CD4-positive, CD25-positive, alpha-beta regulatory T cell (primary cell): ENCODE data around the gene GUCY1B1. TPM values are rescaled to one million over a fixed set of nuclear protein-coding genes. Genes with fewer than 3 reads are reported as not detected.

ENCODE experiments used
- ATAC-seq, 2 donors: fragments of 150-1000 bp; cut with Tn5 transposase; one replicate each; pipeline ENCODE4 v1.10.0; 2021; ENCODE audit warnings: low read depth in 2 of 2, moderate number of reproducible peaks in 2 of 2, moderate library complexity in 1 of 2
- DNase-seq, 3 donors: peaks; one replicate each; pipeline versions ENCODE4 v3.0.0 to v3.0.0-alpha.2; 2012 to 2022; ENCODE audit warnings: mixed read lengths in 1 of 3
- H3K27ac ChIP-seq: one replicate; pipeline ENCODE4 v1.7.0; 2013; ENCODE audit warnings: mild to moderate bottlenecking, low read length; ENCODE audit not compliant: insufficient read depth, poor library complexity, severe bottlenecking
- H3K27me3 ChIP-seq: one replicate; pipeline ENCODE4 v1.7.0; 2013; ENCODE audit warnings: low read length; ENCODE audit not compliant: control insufficient read depth, insufficient read depth
- H3K36me3 ChIP-seq: one replicate; pipeline ENCODE4 v1.7.0; 2013; ENCODE audit warnings: mild to moderate bottlenecking, low read length, moderate library complexity; ENCODE audit not compliant: control insufficient read depth, insufficient read depth
- H3K4me1 ChIP-seq: 2 replicates; pipeline ENCODE4 v1.7.0; 2013; ENCODE audit warnings: mild to moderate bottlenecking, low read length; ENCODE audit not compliant: insufficient read depth, control insufficient read depth, poor library complexity, severe bottlenecking
- H3K4me3 ChIP-seq: one replicate; pipeline ENCODE4 v1.7.0; 2013; ENCODE audit warnings: low read depth, mild to moderate bottlenecking, low read length, moderate library complexity
- H3K9me3 ChIP-seq, 2 experiments: 1 replicate in 1 of 2; 2 replicates in 1 of 2; pipeline ENCODE4 v1.7.0; 2013; ENCODE audit warnings: low read length in 2 of 2, mild to moderate bottlenecking in 1 of 2, moderate library complexity in 1 of 2; ENCODE audit not compliant: control insufficient read depth in 2 of 2
- H3K27ac Mint-ChIP-seq, 3 donors: one replicate each; pipeline ENCODE4 v1.8.0; 2020 to 2022; ENCODE audit warnings: mild to moderate bottlenecking in 3 of 3, mixed read lengths in 3 of 3, moderate library complexity in 2 of 3
- H3K27me3 Mint-ChIP-seq: one replicate; pipeline ENCODE4 v1.8.0; 2022; ENCODE audit warnings: mild to moderate bottlenecking, mixed read lengths
- H3K36me3 Mint-ChIP-seq: one replicate; pipeline ENCODE4 v1.8.0; 2020; ENCODE audit warnings: mixed read lengths
- H3K4me1 Mint-ChIP-seq, 4 donors: one replicate each; pipeline ENCODE4 v1.8.0; 2020 to 2022; ENCODE audit warnings: mixed read lengths in 4 of 4, mild to moderate bottlenecking in 1 of 4
- H3K4me3 Mint-ChIP-seq, 4 donors: one replicate each; pipeline ENCODE4 v1.8.0; 2020 to 2022; ENCODE audit warnings: mild to moderate bottlenecking in 4 of 4, mixed read lengths in 4 of 4, moderate library complexity in 3 of 4
- H3K9me3 Mint-ChIP-seq, 7 donors: one replicate each; pipeline ENCODE4 v1.8.0; 2020 to 2022; ENCODE audit warnings: mixed read lengths in 7 of 7, mild to moderate bottlenecking in 3 of 7, moderate library complexity in 2 of 7
- polyA plus RNA-seq, 4 donors: library from polyadenylated mRNA; unstranded; fragments of 300-500 nt; fragmentation: Illumina TruSeq; gene quantifications; one replicate each; pipeline ENCODE4 v1.2.3, GENCODE V29; 2021
- total RNA-seq: library from RNA; stranded (reverse); gene quantifications from one replicate; pipeline ENCODE4 v1.2.3, GENCODE V29; 2022

Gene GUCY1B1
- total and polyA plus RNA-seq, 5 donors from 2014 or later = 0.12 to 2.5 (median 0.16) TPM; not detected in 2

DNA sequence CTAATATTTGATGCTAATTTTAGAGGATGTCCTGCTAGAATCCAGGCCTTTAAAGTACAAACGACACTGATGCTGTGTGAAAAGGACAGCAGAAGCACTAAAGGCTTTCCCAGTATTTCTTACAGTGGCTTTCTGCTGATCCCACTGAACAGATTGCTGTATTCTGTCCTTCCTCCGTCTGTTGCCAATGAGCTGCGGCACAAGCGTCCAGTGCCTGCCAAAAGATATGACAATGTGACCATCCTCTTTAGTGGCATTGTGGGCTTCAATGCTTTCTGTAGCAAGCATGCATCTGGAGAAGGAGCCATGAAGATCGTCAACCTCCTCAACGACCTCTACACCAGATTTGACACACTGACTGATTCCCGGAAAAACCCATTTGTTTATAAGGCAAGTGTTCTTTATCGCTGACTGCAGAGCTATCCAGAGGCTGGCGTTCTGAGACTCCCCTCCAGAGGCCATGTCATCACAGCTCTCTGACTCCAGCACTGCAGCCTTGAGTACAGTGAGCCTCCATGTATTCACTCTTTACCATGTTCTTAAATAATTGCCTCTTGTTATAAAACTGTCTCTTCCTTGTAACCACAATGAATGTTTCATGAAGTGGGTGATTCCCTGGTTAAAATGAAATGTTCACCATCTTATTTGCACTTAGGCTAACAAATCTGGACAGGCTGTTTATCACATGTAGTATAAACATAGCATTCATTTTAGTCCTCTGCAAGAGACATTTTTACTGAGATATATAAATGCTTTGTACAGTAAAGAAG, 43.6 kb downstream of the GUCY1B1 start:
- Mint-ChIP-seq H3K9me3 (no peaks in the 10 kb centered on the region), H3K4me1 (no peaks in the 10 kb centered on the region), H3K27ac (no peak overlapping the region), H3K36me3 (no peaks in the 10 kb centered on the region), H3K27me3 (peaks cover 5% of the 10 kb centered on the region), H3K4me3 (no peak overlapping the region)
- H3K36me3 ChIP-seq = no peaks in the 10 kb centered on the region
- DNase-seq = no peak
- H3K4me1 ChIP-seq = no peaks in the 10 kb centered on the region
- no peaks in the 10 kb centered on the region for H3K27me3 ChIP-seq
- no peak overlapping the region for H3K4me3 ChIP-seq
- no peak for ATAC-seq
- H3K9me3 ChIP-seq = no peaks in the 10 kb centered on the region
- no peak overlapping the region for H3K27ac ChIP-seq

DNA sequence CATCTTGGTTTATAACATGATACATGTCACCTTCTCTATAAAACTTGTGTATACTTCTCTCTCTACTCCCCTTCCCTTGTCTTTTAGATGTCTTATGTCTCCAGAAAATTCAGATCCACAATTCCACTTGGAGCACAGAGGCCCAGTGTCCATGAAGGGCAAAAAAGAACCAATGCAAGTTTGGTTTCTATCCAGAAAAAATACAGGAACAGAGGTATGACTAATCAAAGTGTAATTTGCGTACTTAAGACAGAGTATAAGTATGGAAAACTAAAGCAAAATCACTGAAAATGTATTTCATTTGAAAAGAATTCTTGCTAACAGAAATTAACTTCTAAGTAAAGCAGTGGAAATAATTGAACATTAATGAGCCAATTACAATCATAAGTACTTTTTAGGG, 46.2 kb downstream of the GUCY1B1 start:
- no peaks in the 10 kb centered on the region for H3K9me3 Mint-ChIP-seq
- Histone ChIP-seq H3K4me3 (no peak overlapping the region), H3K9me3 (no peaks in the 10 kb centered on the region), H3K27ac (no peak overlapping the region), H3K27me3 (no peaks in the 10 kb centered on the region), H3K4me1 (no peaks in the 10 kb centered on the region), H3K36me3 (no peaks in the 10 kb centered on the region)
- H3K4me1 Mint-ChIP-seq = no peaks in the 10 kb centered on the region
- no peaks in the 10 kb centered on the region for H3K27me3 Mint-ChIP-seq
- no peaks in the 10 kb centered on the region for H3K36me3 Mint-ChIP-seq
- no peak for DNase-seq
- peak overlapping the region in 1 of 3 donors; percentile 53 for H3K27ac Mint-ChIP-seq
- no peak overlapping the region for H3K4me3 Mint-ChIP-seq
- ATAC-seq = no peak

DNA sequence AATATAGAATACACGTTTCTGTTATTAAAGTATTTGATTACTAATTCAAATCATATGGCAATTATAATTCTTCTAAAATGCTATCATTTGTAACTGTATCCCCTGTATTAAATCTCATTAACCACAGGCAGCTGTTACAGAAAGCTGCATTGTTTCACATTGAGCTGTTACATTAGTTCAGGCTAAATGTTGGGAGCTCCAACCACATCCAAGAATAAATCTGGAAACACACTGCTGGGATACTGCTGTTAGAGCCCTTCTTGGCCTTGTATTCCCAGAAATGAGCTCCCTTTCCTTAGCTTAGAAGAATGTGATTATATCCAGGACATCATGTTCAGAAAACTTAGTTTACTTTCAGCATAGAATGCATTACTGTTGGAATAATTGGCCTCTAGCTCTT, 48.2 kb downstream of the GUCY1B1 start:
- H3K27ac Mint-ChIP-seq = no peak overlapping the region
- H3K27ac ChIP-seq = no peak overlapping the region
- H3K27me3 ChIP-seq = no peaks in the 10 kb centered on the region
- no peak overlapping the region for H3K4me3 ChIP-seq
- no peaks in the 10 kb centered on the region for H3K9me3 Mint-ChIP-seq
- H3K9me3 ChIP-seq = no peaks in the 10 kb centered on the region
- H3K36me3 Mint-ChIP-seq = no peaks in the 10 kb centered on the region
- H3K4me1 Mint-ChIP-seq = no peaks in the 10 kb centered on the region
- no peaks in the 10 kb centered on the region for H3K36me3 ChIP-seq
- DNase-seq = no peak
- no peak overlapping the region for H3K4me3 Mint-ChIP-seq
- H3K4me1 ChIP-seq = no peaks in the 10 kb centered on the region
- ATAC-seq = no peak
- no peaks in the 10 kb centered on the region for H3K27me3 Mint-ChIP-seq

DNA sequence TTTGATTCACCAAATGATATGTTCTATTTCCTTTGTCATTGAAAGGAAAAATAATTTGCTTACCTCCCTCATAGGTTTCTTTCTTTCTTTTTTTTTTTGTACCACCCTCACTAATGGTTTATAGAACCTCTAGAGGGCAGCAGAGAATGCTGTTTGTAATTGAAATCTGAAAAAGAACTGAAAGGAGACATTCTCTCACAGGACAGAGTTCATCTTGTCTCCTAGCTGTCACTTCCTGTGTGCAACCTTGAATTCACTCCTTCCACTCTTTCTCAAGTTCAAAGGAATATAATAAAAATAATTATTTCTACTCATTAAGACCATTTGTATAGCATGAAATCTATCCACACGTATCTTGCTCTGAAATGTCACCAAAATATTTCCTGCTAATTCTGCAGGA, 51.0 kb downstream of the GUCY1B1 start:
- peak in 2 of 3 donors; percentile 27 to 75 for DNase-seq
- no peak overlapping the region for H3K27ac Mint-ChIP-seq

DNA sequence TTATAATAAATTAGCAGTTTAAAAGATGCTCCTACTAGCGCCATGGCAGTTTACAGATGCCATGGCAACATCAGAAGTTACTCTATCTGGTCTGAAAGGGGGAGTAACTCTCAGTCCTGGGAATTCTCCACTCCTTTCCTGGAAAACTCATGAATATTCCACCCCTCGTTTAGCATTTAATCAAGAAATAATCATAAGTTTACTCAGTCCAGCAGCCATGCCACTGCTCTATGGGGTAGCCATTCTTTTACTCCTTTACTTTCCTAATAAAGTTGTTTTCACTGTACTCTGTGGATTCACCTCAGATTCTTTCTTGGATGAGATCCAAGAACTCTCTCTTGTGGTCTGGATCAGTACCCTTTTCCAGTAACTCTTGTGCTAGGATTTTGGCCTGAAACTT, 52.3 kb downstream of the GUCY1B1 start:
- no peak overlapping the region for H3K4me3 Mint-ChIP-seq
- DNase-seq = no peak
- no peaks in the 10 kb centered on the region for H3K27me3 ChIP-seq

More for the DNA sequence above, 51.0 kb downstream of the GUCY1B1 start:
- H3K36me3 ChIP-seq = no peaks in the 10 kb centered on the region
- H3K27me3 ChIP-seq = no peaks in the 10 kb centered on the region
- Mint-ChIP-seq H3K4me3 (no peak overlapping the region), H3K27me3 (no peaks in the 10 kb centered on the region), H3K36me3 (no peaks in the 10 kb centered on the region), H3K9me3 (no peaks in the 10 kb centered on the region), H3K4me1 (no peaks in the 10 kb centered on the region)
- no peak overlapping the region for H3K27ac ChIP-seq
- H3K4me1 ChIP-seq = no peaks in the 10 kb centered on the region
- H3K4me3 ChIP-seq = no peak overlapping the region
- H3K9me3 ChIP-seq = no peaks in the 10 kb centered on the region
- ATAC-seq = no peak

DNA sequence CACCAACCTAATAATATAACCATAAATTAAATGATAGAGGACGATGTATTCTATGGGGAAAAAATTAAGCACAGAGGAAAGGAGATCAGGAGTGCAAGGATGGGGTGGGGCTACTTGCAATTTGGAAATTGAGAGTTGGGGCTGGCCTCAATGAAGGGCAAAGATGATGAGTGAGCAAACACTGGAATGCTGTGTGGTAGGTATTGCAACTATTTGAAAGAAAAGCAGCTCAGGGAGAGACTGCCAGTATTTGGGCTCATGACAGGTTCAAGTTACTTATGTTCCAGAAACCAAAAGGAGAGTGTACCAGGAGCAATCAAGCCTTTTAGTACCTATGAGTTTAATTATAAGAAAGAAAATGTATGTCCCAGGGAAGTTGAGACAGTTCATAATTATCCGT, 59.8 kb downstream of the GUCY1B1 start:
- DNase-seq (no peak), ATAC-seq (no peak)
- Mint-ChIP-seq H3K27ac (no peak overlapping the region), H3K9me3 (peaks cover 0 to 4% (median 0%) of the 10 kb centered on the region in 7 donors), H3K4me1 (no peaks in the 10 kb centered on the region), H3K36me3 (no peaks in the 10 kb centered on the region), H3K27me3 (no peaks in the 10 kb centered on the region), H3K4me3 (no peak overlapping the region)
- Histone ChIP-seq H3K4me1 (no peaks in the 10 kb centered on the region), H3K27me3 (no peaks in the 10 kb centered on the region), H3K27ac (no peak overlapping the region), H3K36me3 (no peaks in the 10 kb centered on the region), H3K9me3 (no peaks in the 10 kb centered on the region), H3K4me3 (no peak overlapping the region)

More for the DNA sequence above, 52.3 kb downstream of the GUCY1B1 start:
- Histone ChIP-seq H3K36me3 (no peaks in the 10 kb centered on the region), H3K27ac (no peak overlapping the region), H3K4me3 (no peak overlapping the region), H3K9me3 (no peaks in the 10 kb centered on the region), H3K4me1 (no peaks in the 10 kb centered on the region)
- Mint-ChIP-seq H3K9me3 (peaks cover 0 to 1% (median 0%) of the 10 kb centered on the region in 7 donors), H3K27me3 (no peaks in the 10 kb centered on the region), H3K27ac (no peak overlapping the region), H3K4me1 (no peaks in the 10 kb centered on the region), H3K36me3 (no peaks in the 10 kb centered on the region)
- ATAC-seq = no peak

DNA sequence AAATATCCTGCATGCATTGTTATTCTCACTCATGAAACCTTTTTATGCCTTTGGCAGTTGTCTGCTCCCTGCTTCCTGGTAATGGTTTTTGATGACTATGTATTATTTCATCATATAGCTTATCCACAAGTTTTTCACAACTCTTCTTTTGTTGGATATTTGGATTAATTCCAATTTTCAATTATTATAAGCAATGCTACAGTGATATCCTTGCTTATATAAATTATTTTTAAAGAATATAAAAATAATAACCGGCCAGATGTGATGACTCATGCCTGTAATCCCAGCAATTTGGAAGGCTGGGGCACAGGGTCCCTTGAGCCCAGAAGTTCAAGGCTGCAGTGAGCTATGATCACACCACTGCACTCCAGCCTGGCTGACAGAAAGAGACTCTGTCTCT, 60.2 kb downstream of the GUCY1B1 start:
- Histone ChIP-seq H3K9me3 (no peaks in the 10 kb centered on the region), H3K27me3 (no peaks in the 10 kb centered on the region), H3K4me3 (no peak overlapping the region), H3K36me3 (no peaks in the 10 kb centered on the region), H3K27ac (no peak overlapping the region), H3K4me1 (no peaks in the 10 kb centered on the region)
- DNase-seq (no peak), ATAC-seq (no peak)
- Mint-ChIP-seq H3K27me3 (no peaks in the 10 kb centered on the region), H3K27ac (no peak overlapping the region), H3K4me3 (no peak overlapping the region), H3K36me3 (no peaks in the 10 kb centered on the region), H3K9me3 (peaks cover 0 to 4% (median 0%) of the 10 kb centered on the region in 7 donors), H3K4me1 (no peaks in the 10 kb centered on the region)

DNA sequence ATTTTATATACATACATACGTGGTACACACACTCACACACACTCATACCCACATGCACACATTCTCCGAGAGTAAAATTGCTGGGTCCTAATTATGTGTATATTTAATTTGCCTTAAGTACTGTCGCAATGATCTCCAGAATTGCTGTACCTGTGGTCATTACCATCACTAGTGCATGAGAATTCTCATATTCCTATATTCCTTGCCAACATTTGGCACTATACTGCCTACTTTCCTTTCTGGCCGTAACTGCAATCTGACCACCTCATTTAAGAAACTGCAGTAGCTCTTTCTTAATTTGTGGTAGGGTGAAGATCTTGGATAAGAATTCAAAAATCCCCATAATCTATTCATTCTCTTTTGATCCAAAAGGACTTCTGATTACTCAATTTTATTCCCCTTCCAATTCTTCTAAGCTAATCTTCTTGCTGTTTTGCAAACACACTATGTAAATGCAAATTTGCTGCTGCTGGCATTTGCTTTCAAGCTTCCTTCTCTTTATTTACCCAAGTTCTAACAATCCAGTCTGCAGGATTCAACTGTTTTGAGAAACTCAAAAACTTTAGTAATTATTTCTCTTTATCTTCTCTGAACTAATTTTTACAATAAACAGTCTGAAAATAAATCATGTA, 62.2 kb downstream of the GUCY1B1 start:
- no peaks in the 10 kb centered on the region for H3K27me3 ChIP-seq
- no peaks in the 10 kb centered on the region for H3K4me1 ChIP-seq
- Mint-ChIP-seq H3K36me3 (no peaks in the 10 kb centered on the region), H3K9me3 (peaks cover 0 to 6% (median 0%) of the 10 kb centered on the region in 7 donors), H3K4me1 (no peaks in the 10 kb centered on the region), H3K4me3 (no peak overlapping the region), H3K27ac (no peak overlapping the region), H3K27me3 (no peaks in the 10 kb centered on the region)
- H3K27ac ChIP-seq = no peak overlapping the region
- no peaks in the 10 kb centered on the region for H3K36me3 ChIP-seq
- ATAC-seq (no peak), DNase-seq (no peak)
- H3K4me3 ChIP-seq = no peak overlapping the region
- H3K9me3 ChIP-seq = no peaks in the 10 kb centered on the region
